Measurements from ENCODE around the gene NKX1-2.

NKX1-2 gene

DNA sequence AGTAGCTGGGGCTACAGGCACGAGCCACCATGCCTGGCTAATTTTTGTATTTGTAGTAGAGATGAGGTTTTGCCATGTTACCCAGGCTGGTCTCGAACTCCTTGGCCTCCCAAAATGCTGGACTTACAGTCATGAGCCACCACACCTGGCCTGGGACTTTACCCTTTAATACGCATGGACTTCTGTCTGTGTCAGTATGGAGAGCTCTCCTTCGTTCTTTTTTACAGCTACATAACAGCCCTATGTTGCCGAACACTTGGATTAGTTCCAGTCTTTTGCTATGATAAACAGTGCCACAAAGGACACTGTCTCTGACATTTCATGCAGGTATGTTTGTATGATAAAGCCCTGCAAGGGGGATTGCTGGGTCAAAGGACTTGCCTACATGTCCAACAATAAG lies 20.3 kb downstream of the NKX1-2 start:
- no peak overlapping the region for H3K4me3 ChIP-seq (ENCODE audit: low read depth, low read length, poor library complexity, severe bottlenecking)
- no peak overlapping the region for H3K27ac ChIP-seq (ENCODE audit: low read depth, low read length, poor library complexity, severe bottlenecking)
- H3K4me1 ChIP-seq (ENCODE audit: insufficient read depth, low read length, severe bottlenecking), result no peaks in the 10 kb centered on the region
- H3K9ac ChIP-seq (ENCODE audit: low read length), result no peak overlapping the region
- H3K36me3 ChIP-seq (ENCODE audit: insufficient read depth, low read length), result no peaks in the 10 kb centered on the region
- no peaks in the 10 kb centered on the region for H4K20me1 ChIP-seq (ENCODE audit: insufficient read depth, low read length)
- no peaks in the 10 kb centered on the region for H3F3A ChIP-seq (ENCODE audit: insufficient read depth, low read length)
- no peak overlapping the region for H2AFZ ChIP-seq (ENCODE audit: low read length)
- no peaks in the 10 kb centered on the region for H3K9me3 ChIP-seq (ENCODE audit: low read length)
- no peak overlapping the region for H3K4me2 ChIP-seq (ENCODE audit: low read length)
- TF ChIP-seq EZH2 (IDR thresholded peaks at IDR 0.05; ENCODE audit: borderline replicate concordance, low read length), result no peak
- no peak for TF ChIP-seq CTCF (IDR thresholded peaks at IDR 0.05; ENCODE audit: low read length)
- no peaks in the 10 kb centered on the region for H3K27me3 ChIP-seq (ENCODE audit: insufficient read depth, low read length)
- H3K9me2 ChIP-seq (ENCODE audit: low read depth, low read length), result no peaks in the 10 kb centered on the region
- H3K79me2 ChIP-seq (ENCODE audit: insufficient read depth, low read length), result no peaks in the 10 kb centered on the region

DNA sequence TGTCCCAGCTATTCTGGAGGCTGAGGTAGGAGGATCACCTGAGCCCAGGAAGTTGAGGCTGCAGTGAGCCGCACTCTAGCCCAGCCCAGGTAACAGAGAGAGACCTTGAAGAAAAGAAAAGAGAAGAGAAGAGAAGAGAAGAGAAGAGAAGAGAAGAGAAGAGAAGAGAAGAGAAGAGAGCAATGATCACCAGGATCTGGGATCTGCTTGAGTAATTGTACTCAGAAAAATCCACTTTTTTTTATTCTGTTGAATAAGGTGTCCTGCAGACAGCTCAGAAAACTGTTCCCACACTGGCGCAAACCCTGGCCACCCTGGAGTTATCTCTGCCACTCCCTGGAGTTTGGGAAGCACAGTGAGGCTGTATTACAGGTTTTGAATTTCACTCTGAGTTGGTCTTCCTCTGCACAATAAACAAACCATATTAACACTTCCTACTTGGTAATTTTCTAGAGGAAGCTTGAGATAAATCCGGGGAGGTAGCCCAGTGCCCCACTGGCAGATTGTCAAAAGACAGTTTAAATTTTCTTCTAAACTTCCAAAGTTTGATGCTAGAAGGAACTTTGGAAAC lies 21.5 kb downstream of the NKX1-2 start:
- H3K9ac ChIP-seq (ENCODE audit: low read length), result no peak overlapping the region
- H3F3A ChIP-seq (ENCODE audit: insufficient read depth, low read length), result no peaks in the 10 kb centered on the region
- no peaks in the 10 kb centered on the region for H3K9me2 ChIP-seq (ENCODE audit: low read depth, low read length)
- no peaks in the 10 kb centered on the region for H3K9me3 ChIP-seq (ENCODE audit: low read length)
- H3K4me1 ChIP-seq (ENCODE audit: insufficient read depth, low read length, severe bottlenecking), result no peaks in the 10 kb centered on the region
- no peak overlapping the region for H2AFZ ChIP-seq (ENCODE audit: low read length)
- no peaks in the 10 kb centered on the region for H4K20me1 ChIP-seq (ENCODE audit: insufficient read depth, low read length)
- no peak overlapping the region for H3K27ac ChIP-seq (ENCODE audit: low read depth, low read length, poor library complexity, severe bottlenecking)
- H3K36me3 ChIP-seq (ENCODE audit: insufficient read depth, low read length), result no peaks in the 10 kb centered on the region
- no peak overlapping the region for H3K4me3 ChIP-seq (ENCODE audit: low read depth, low read length, poor library complexity, severe bottlenecking)
- TF ChIP-seq EZH2 (IDR thresholded peaks at IDR 0.05; ENCODE audit: borderline replicate concordance, low read length) (no peak), CTCF (IDR thresholded peaks at IDR 0.05; ENCODE audit: low read length) (no peak)
- H3K4me2 ChIP-seq (ENCODE audit: low read length), result no peak overlapping the region
- no peaks in the 10 kb centered on the region for H3K27me3 ChIP-seq (ENCODE audit: insufficient read depth, low read length)
- H3K79me2 ChIP-seq (ENCODE audit: insufficient read depth, low read length), result no peaks in the 10 kb centered on the region

DNA sequence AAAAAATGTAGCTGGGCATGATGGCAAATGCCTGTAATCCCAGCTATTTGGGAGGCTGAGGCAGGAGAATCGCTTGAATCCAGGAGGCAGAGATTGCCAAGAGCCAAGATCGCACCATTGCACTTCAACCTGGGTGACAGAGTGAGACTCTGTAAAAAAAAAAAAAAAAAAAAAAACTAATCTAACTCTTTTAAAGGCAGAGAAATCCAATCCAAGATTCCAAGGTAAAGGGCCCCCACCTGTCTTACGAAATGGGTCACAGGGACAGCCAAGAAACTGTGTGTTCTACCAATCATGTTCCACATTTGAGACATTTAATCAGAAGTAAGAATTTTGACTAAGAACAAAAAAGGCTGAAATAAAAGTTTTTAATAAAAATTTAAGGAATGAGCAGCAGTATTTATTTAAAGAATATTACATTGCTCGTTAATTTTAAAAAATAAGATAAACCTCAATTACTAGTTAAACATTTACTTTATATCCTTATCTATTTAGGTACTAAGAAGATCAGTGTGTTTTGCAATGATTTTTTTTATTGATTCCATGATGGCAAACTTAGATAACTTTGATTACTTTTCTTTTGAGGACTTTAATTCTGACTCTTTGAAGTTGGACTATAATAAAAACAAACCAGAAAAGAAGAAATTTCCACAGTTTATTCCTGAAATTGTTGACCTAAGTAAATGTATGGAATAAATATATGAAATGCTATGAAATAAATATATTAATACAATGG lies 24.4 kb downstream of the NKX1-2 start:
- H3K4me3 ChIP-seq (ENCODE audit: low read depth, low read length, poor library complexity, severe bottlenecking), result no peak overlapping the region
- no peaks in the 10 kb centered on the region for H3K27me3 ChIP-seq (ENCODE audit: insufficient read depth, low read length)
- H3K4me2 ChIP-seq (ENCODE audit: low read length), result no peak overlapping the region
- no peak overlapping the region for H3K9ac ChIP-seq (ENCODE audit: low read length)
- TF ChIP-seq EZH2 (IDR thresholded peaks at IDR 0.05; ENCODE audit: borderline replicate concordance, low read length) (no peak), CTCF (IDR thresholded peaks at IDR 0.05; ENCODE audit: low read length) (no peak)
- no peaks in the 10 kb centered on the region for H3F3A ChIP-seq (ENCODE audit: insufficient read depth, low read length)
- H2AFZ ChIP-seq (ENCODE audit: low read length), result no peak overlapping the region
- H3K27ac ChIP-seq (ENCODE audit: low read depth, low read length, poor library complexity, severe bottlenecking), result no peak overlapping the region
- H3K79me2 ChIP-seq (ENCODE audit: insufficient read depth, low read length), result no peaks in the 10 kb centered on the region
- no peaks in the 10 kb centered on the region for H3K36me3 ChIP-seq (ENCODE audit: insufficient read depth, low read length)
- no peaks in the 10 kb centered on the region for H3K9me2 ChIP-seq (ENCODE audit: low read depth, low read length)
- H3K9me3 ChIP-seq (ENCODE audit: low read length), result no peaks in the 10 kb centered on the region
- no peaks in the 10 kb centered on the region for H3K4me1 ChIP-seq (ENCODE audit: insufficient read depth, low read length, severe bottlenecking)
- H4K20me1 ChIP-seq (ENCODE audit: insufficient read depth, low read length), result no peaks in the 10 kb centered on the region

Measured in OCI-LY1 (cell line).